Stimulated activated CD8-positive, alpha-beta memory T cell treated with anti-CD3 and anti-CD28 coated beads, Interleukin-7, amount 100 ng/mL, for 4 hours (primary cell): ENCODE measurements around the gene CDH13.

Experiments
- DNase-seq, 2 donors: peaks; one replicate each; pipeline ENCODE4 v3.0.0-alpha.2; 2020; ENCODE audit warnings: low read depth in 2 of 2

CDH13 gene

DNA sequence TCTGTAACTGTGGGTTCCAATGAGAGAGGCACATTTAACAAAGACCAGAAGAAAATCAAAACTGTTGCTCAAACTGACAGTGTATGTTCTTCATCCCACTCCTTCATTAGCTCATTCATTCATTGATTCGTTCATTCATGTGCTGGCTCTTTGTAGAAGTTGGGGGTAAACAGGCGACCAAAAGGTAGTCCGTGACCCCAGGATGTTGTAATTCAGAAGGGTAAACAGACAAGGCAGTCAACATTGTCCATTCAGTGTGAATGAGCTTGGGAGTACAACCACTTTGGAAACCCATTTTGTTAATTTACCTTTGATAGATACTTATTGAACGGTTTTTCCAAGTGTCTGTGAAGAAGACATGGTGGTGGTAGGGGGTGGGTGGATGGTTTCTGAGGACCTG, 26.1 kb downstream of the CDH13 start:
- no peak for DNase-seq

DNA sequence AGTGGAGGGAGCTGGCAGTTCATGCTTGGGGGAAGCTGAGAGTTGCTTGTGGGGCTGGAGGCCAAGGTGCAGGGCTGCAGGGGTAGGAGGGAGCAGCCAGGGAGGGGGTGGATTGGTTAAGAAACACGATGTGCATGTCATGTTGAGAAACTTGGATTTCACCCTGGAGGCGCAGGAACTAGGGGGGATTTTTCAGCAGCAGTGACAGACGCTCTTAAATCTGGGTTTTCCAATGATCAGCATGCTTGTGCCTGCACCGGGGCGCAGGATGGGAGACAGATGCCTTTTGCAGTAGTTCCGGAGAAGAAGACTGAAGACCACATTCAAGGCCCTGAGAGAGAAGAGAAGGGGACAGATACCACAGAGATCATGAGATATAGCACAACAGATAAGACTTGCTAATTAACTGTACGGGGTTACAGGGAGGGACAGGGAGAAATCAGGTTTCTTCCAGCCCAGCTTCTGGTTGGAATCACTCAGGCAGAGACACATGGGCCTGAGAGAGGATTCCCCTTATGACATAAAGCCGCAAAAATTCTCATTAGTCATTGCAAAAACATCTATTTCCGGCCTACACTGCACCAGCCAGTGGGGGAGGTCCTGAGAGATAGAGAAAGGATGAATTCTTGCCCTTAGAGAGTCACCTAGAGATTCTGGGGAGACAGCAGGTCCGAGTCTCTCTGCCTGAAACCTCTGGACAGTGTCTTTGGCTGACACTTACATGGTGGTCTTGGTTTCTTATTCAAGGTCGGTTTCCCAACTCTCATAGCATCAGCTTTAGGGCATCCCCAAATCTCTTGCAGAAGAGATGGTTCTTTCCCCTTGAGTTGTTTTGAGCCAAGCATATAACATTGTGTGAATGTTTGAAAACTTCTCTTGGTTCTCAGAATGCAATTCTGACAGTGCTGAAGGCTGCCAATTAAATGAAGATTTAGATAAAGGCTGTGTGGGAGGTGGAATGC, 27.1 kb downstream of the CDH13 start:
- peak in 1 of 2 donors; percentile 5 for DNase-seq

DNA sequence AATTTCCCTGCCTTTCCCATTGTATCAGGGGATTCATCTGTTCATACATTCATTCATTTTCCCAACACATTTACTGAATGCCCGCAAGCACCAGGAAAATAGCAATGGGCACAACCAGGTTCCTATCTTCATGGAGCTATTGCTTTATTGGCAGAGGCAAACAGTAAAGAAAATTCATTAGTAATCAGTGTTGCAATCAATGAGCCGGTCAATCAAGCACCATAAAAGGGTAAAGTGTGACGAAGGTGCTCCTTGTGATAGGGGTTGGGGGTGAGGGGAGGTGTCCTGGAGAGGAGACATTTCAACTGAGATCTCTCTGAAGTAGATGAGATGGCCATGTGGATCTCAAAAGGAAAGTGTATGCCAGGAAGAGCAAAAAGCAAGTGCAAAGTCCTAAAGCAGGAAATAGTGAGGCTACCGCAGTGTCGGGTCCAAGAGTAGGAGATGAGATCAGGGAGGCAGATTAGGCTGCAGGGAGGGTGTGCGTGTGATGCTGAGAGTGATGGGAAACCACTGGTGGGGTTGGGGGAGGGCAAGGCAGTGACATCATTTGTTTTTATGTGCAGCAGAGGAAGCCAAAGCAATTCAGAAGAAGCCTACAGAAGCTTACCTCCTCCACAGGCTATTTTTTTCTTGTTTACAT, 28.4 kb downstream of the CDH13 start:
- peak; percentile 42 to 58 for DNase-seq

DNA sequence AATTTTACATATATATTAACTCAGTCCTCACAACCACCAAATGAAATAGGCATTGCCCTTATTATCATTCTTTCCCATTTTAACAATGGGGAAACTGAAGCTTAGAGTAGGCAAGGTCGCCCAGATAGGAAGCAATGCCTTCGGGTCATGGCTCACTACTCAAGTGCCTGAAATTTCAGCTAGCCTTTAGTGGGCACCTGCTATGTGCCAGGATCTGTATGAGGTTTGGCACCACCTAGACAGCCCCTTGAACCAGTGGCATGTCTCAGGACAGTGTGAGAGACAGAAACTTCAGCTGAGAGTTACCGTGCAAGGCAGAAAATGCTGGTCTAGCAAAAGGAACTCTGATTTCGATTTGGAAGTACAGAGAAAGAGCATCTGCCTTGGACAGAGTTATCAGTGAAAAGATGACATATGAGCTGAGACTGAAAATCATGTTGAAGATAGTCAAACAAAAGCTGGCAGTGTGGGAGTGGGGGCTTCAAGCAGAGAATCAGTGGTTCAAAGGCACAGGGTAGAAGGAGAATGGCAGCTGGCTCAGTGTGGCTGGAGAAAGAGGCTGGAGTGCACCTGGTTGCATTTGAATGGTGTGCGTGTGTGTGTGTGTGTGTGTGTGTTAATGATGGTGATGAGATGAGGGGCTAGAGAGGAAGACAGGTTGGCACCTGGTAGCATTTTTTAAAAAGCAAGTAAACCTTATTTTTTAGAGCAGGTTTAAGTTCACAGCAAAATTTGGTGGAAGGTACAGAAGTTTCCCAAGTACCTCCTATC, 29.1 kb downstream of the CDH13 start:
- no peak for DNase-seq

DNA sequence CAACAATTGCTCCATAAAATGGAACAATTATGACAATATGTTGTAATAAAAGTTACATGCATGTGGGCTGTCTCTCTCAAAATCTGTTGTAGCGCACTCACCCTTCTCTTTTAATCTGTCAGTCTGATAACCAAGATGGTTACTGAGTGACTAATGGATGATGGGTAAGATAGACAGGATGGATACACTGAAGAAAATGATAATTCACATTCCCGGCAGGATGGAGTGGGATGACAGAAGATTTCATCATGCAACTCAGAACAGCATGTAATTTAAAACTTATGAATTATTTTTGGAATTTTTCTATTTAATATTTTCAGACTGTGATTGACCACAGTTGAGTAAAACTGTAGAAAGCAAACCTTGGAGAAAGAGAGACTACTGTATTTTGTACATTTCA, 30.5 kb downstream of the CDH13 start:
- DNase-seq, result no peak

DNA sequence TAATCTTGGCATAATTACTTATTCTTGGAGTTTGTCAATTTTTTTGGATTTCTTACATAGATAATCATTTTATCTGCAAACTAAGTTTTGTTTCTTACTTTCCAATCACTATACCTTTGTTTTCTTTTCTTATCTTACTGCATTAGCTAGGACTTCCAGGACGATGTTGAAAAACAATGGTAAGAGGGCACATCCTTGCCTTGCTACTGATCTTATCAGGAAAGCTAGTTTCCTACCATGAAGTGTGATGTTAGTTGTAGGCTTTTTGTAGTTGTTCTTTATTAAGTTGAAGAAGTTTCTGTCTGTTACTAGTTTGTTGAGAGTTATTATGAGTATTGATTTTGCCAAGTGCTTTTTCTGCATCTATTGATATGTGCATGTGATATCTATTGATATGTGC, 31.0 kb downstream of the CDH13 start:
- no peak for DNase-seq

DNA sequence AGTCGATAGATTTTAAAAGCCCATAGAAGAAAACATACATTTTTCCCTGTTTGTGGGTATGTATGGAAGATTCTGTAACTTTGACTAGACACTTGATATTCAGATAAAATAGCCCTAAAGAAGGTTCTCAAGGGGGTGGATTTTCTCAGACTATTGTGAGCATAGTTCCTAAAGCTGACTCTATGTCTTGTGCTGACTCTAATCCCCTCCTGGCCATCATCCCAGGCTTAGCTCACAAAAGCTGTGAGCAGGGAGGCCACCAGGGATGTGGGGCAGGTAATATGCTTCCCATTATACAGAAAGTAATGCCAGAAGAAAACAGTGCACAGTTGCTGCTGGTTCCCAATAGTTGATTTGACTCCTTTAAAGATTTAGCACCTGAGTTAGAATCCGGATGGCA, 32.0 kb downstream of the CDH13 start:
- DNase-seq, result no peak

DNA sequence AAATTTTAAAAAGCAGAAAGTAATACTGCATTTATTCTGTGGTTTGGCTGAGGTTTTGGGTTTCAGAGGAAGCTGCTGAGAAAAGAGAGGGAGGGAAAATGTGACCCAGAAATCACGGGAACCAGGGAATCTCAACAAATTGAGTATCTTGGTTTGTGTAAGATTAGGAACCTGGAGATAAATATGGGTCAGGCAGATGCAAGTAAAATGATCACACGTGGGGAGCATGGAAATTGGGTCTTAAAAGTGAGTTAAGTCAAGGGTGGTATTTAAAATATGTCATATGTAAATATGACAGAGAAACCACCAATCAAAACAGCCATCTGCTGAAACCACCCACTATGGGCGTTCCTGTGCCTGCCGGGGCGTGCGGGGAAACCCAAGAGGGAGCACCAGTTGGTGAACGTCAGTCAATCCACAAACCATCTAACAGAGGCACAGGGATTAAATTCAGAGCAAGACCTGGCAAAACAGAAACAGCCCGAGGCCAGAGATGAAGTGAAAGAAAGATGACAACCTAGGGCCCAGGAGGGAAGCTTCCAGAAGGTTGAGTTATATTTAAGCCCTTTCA, 33.4 kb downstream of the CDH13 start:
- DNase-seq, result no peak

DNA sequence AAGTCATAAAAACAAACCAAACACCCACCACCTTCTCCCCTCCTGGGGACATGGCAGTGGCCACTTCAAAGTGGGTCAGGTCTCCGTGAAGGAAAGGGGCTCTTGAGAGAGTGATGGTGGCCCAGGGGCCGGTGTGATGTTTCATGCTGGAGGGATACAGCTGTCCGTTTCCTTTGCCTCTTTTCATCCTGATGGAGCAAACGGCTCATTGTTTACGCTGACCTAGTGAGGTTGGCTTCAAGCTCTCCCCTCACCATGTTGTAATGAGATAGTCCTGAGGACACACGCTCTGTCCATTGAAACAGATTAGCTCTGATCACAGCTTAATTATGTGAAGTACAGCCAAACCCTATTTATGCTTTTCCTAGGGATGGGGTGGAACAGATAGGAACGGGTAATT, 34.2 kb downstream of the CDH13 start:
- DNase-seq, result no peak

DNA sequence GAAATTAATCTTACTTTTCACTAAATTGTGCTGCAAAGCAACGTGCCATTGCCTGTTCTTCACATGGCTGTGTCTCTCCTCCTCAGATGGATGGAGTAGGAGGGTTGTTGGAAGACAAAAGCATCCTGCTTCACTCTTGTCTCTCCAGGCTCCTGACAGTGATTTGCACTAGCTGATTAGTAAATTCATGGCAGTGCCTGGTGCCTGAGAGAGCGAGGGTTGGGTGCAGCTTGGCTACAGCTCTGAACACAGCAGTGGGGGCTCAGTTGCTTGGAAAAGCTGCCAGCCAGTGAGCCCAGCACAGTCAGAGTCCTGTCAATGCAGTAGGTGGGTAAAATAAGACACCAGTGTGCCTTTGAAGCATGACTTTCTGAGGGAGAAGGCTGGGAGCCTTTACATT, 37.4 kb downstream of the CDH13 start:
- DNase-seq, result no peak

DNA sequence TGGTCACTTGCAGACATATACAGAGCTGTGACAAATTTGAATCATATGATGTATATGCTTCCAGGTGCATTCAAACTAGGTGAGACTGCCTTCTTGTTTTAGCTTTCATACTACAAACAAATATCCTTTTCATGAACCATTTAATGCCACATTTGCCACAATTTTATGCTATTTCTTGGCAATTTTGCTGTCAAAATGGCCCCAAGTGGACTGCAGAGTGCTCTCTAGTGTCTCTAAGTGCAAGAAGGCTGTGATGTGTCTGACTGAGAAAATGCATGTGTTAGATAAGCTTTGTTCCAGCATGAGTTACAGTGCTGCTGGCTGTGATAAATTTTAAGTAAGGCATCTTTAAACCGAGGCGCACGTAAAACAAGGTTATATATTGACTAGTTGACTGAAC, 38.3 kb downstream of the CDH13 start:
- no peak for DNase-seq

DNA sequence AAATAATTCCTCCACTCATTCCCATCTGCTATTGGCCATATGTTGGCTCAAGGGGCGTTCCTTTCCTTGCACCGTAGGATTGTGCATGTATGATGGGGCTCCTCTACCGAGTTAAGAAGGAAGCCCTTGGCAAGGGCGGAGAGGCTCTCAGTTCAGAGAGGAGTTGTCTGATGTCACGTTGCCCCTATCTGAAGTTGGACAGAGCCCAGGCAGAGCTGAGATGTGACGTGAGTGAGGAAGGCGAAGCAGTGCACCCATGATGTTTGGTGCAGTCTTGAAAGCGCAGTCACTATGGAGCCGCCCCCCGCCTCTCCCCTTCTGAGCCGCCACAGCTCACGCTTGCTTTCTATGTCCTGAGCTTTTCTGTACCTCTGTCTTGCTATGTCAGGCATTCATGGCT, 40.7 kb downstream of the CDH13 start:
- DNase-seq, result no peak

DNA sequence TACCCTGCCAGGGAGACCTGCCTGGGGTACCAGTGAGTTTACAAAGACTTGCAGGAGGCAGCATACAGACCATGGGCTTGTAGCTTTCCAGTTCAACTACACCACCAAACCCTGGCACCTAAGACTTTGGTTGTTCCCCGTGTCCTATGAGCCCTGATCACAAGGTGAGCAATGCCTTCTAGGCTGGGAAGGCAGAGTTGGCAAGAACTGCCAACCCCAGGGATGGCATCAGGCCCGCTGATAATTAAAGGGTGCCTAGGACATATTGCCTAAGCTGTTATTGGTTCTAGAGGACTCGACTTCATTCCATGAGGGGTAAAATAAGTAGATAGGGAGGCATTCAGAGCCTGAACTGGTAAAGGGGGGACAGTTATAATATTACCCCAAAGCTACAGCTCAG, 41.3 kb downstream of the CDH13 start:
- no peak for DNase-seq

DNA sequence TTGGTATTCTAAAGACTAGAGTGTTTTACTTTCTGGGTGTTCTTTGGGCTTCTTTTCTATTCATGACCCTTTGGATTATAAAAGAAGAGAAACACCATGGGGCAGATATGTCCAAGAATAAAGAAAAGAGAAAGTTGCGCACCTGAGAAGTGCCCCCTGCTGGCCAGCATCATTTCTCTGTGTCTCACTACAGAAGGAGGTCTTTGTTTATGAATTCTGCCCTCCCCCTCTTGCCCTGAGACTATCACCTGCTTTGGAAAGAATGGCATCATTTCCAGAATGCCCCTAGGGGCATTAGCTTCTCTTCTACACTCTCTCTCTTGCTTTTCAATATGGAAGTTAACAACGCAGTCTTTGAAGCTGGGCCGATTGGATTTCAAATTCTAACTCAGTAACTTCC, 45.0 kb downstream of the CDH13 start:
- no peak for DNase-seq

DNA sequence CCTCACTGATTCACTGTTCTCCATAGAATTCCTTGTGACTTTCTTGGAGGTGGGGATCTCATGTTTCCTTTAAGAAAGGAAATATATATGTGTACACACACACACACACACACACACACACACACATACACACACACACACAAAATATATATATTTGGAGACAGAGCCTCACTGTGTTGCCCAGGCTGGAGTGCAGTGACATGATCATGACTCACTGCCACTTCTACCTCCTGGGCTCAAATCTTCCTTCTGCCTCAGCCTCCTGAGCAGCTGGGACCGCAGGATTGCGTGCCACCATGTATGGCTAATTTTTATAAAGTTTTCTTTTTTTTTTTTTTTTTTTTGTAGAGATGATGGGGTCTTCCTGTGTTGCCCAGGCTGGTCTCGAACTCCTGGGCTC, 45.9 kb downstream of the CDH13 start:
- no peak for DNase-seq

DNA sequence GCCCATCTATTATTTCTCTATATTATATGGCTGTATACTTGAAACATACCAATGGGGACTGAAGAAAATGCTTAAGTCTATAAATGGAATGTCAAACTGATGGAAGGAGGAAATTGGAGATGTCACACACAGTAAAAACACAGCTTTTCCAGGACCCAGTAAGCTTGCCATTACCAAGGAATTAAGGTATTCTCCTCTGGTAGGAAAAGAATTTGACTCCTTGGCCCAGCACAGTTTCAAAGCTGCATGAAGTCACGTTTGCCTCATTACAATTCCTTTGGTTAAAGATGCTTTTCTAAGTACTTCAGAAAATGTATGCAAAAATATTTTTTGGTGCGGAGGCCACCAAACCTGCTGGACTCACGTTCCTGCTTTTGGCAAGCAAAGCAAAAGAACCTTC, 48.5 kb downstream of the CDH13 start:
- no peak for DNase-seq

DNA sequence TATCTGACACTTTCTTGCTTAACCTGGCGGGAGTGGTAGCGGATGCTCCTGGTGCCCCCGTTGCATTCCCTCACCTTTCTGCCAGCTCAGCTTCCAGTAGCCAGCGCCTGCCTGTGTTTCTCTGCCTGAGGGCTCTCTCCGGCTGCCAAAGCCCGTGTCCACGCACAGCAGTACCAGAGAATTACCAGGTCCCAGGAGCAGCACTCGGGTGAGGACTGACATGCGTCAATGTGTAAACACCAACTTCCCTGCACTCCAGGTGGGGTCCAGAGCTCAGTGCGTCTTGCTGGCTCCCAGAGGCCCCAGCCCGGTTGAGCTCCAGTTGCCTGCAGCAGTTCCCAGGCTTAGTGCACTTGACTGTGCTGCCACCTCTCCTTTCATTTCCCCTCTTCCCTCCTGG, 54.8 kb downstream of the CDH13 start:
- no peak for DNase-seq

DNA sequence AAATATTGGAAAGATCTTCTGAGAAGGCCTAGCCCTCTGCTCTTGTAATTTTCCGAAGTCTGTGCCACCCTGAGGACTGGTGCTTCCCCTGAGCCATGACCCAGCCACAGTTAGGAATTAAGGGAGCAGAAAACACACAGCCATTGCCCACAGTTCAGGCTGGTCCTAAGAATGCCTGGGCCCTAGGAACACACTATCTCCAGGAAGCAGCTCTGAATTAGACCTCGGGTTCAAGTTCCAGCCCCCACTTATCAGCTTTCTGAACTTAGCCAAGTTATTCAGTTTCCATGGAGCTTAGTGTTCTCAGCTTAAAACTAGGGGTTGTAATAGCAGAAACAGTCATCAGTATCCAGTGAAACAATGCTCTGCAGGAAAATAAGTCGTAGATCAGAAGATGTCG, 56.0 kb downstream of the CDH13 start:
- no peak for DNase-seq

DNA sequence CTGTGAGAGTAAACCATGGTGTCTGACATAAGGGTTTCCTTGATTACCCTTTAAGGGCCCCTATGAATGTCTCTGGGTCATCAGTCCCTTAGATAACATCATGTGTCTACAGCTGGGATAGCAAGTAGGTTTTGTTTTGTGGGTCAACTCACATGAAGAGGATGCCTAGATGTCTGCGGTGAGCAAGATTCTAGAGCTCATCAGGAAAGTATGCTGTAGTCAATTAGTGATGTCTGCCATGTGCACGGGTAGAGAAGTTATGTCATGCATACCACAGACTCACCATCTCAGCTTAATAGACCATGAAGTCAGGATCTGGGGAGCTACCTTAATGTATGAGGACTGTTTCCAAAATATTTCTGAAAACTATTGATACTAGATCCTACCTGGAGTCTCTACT, 57.5 kb downstream of the CDH13 start:
- DNase-seq, result no peak

DNA sequence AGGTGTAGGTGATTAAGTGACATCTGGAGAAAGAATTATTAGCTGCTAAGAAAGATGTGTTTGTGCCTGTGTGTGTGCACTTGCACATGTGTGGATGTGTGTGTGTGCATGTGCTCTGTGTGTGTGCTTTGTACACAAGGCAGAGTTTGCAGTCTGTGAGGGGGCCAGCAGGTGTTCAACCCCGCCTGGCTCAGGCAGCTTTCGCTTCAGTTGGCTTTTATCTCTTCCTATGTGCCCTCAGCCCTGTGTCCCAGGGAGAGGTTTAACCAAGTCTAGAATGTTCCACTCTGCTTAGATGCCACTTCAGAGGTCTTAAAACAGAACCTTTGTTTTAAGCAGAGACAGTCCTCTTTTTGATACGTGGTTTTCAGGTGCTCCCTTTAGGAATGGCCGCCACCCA, 58.8 kb downstream of the CDH13 start:
- DNase-seq, result no peak

DNA sequence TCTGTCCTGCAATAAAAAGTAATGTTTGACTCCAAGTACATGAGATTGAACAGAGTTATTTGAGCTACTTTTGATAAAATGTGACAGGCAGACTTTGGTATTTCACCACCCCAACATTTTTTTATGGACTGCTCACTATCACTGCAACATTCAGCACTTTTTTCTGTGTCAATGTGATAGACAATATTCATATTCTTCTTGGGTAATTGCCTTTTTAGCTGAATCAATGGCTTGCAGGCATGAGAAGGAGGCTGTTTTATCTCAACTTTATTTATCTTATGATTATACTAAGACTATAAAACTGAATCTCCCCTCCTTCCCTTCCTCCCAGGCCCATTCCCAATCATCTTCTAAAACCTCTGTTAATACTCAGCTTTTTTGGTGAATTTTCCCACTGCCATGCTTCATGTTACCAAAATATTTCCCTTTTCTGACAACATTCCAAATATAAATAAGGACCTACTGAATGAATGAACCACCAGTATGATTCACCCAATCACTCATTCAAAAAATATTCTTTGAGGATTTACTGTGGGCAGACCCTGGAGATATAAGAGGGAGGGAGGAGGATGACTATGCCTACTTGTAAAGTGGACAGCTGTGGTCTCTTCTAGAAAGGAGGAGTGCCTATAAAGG, 67.6 kb downstream of the CDH13 start:
- DNase-seq, result no peak

DNA sequence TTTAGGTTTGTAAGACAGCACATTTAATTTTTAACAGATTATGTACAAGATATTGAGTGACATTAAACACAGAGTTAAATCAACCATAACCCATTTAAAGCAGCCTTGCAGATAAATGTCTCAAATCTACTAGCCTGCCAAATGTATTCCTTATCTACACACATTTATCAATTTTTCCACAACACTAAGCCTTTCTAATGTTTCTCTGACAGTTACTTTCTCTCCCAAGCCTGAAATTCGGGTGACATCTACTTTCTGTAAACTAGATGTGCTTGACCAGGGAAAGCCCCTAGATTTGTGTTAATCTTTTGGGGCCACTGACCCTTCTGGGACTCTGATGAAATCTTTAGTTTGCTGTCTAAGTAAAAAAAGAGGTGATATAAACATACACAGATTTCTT, 69.0 kb downstream of the CDH13 start:
- DNase-seq, result no peak
